Bone marrow (tissue), 2 donors: ENCODE results near the gene TRAPPC3L.
"Not testable (repeated sequence)": the region's sequence is repeated elsewhere in the genome, so short reads cannot be mapped to it uniquely, and the experiment has no call there.

Source experiments
- DNase-seq, 2 donors: peaks; one replicate each; lab custom pipeline; 2025; lab: John Stamatoyannopoulos, UW

The TRAPPC3L gene

GRCh38 chr6:116513224-116513875, 32.1 kb downstream of the TRAPPC3L start:
- DNase-seq = no peak

- DNase-seq = no peak
These were observed 32.8 kb downstream of the TRAPPC3L start for GRCh38 chr6:116512734-116513133.

GRCh38 chr6:116512111-116512559, 33.3 kb downstream of the TRAPPC3L start:
- DNase-seq = no peak

GRCh38 chr6:116511424-116512110, 33.9 kb downstream of the TRAPPC3L start, which contains the start of gene CALHM5:
CALHM5 (plus strand) TSS chr6:116511639; CDS start chr6:116511697, 58 bp downstream.
- DNase-seq = no peak

GRCh38 chr6:116508527-116508926, 37.0 kb downstream of the TRAPPC3L start:
- DNase-seq = no peak

GRCh38 chr6:116507324-116507723, 38.2 kb downstream of the TRAPPC3L start:
- DNase-seq = no peak

GRCh38 chr6:116500969-116501433, 44.5 kb downstream of the TRAPPC3L start:
- no peak for DNase-seq

- no peak for DNase-seq
These were observed 48.3 kb downstream of the TRAPPC3L start for GRCh38 chr6:116497113-116497676.

- DNase-seq = not testable (repeated sequence)
These were observed 50.3 kb downstream of the TRAPPC3L start for GRCh38 chr6:116495161-116495560.

- DNase-seq = no peak
These were observed 53.0 kb downstream of the TRAPPC3L start for GRCh38 chr6:116492331-116493067.

GRCh38 chr6:116491610-116492330, 53.7 kb downstream of the TRAPPC3L start:
- no peak for DNase-seq

GRCh38 chr6:116485559-116486184, 59.8 kb downstream of the TRAPPC3L start:
- DNase-seq = no peak

GRCh38 chr6:116483616-116484015, 61.9 kb downstream of the TRAPPC3L start:
- no peak for DNase-seq

GRCh38 chr6:116482780-116483179, 62.7 kb downstream of the TRAPPC3L start:
- no peak for DNase-seq

- peak in 1 of 2 donors; percentile 87 for DNase-seq
These were observed 69.3 kb downstream of the TRAPPC3L start for GRCh38 chr6:116476002-116476678.

GRCh38 chr6:116475141-116475540, 70.3 kb downstream of the TRAPPC3L start:
- peak in 1 of 2 donors; percentile 38 for DNase-seq

GRCh38 chr6:116472706-116473105, 72.8 kb downstream of the TRAPPC3L start:
- DNase-seq = no peak

- no peak for DNase-seq
These were observed 74.0 kb downstream of the TRAPPC3L start for GRCh38 chr6:116471531-116471930.

- no peak for DNase-seq
These were observed 77.2 kb downstream of the TRAPPC3L start for GRCh38 chr6:116468293-116468692.

GRCh38 chr6:116467514-116467913, 78.0 kb downstream of the TRAPPC3L start:
- no peak for DNase-seq

- DNase-seq = no peak
These were observed 78.4 kb downstream of the TRAPPC3L start for GRCh38 chr6:116467096-116467495.
